Hepatocyte (in vitro differentiated cells): ENCODE data around the gene THRA. TPM values are rescaled to one million over a fixed set of nuclear protein-coding genes. Genes with fewer than 3 reads are reported as not detected.

ENCODE experiments used
- DNase-seq: peaks from one replicate; pipeline ENCODE4 v3.0.0-alpha.2; 2016; ENCODE audit warnings: low spot score
- H2AFZ ChIP-seq: fragments of 200-600 bp; sonication (generic); 2 replicates; pipeline ENCODE4 v1.6.0; 2016; ENCODE audit warnings: antibody characterized with exemption, mild to moderate bottlenecking
- H3K27ac ChIP-seq: fragments of 200-600 bp; sonication (generic); 2 replicates; pipeline ENCODE4 v1.5.1; 2016; ENCODE audit warnings: mild to moderate bottlenecking
- H3K27me3 ChIP-seq: fragments of 200-600 bp; sonication (generic); 2 replicates; pipeline ENCODE4 v1.6.1; 2016
- H3K36me3 ChIP-seq: fragments of 200-600 bp; sonication (generic); replicated peaks from 2 replicates; pipeline ENCODE4 v1.5.1; 2016; ENCODE audit warnings: low read depth; ENCODE audit not compliant: insufficient read depth
- H3K4me1 ChIP-seq: fragments of 200-600 bp; sonication (generic); 2 replicates; pipeline ENCODE4 v1.5.1; 2016; ENCODE audit warnings: mild to moderate bottlenecking, moderate library complexity; ENCODE audit not compliant: insufficient read depth
- H3K4me2 ChIP-seq: fragments of 200-600 bp; sonication (generic); 2 replicates; pipeline ENCODE4 v1.6.0; 2016
- H3K4me3 ChIP-seq: fragments of 200-600 bp; sonication (generic); 2 replicates; pipeline ENCODE4 v1.5.1; 2016; ENCODE audit warnings: mild to moderate bottlenecking
- H3K79me2 ChIP-seq: fragments of 200-600 bp; sonication (generic); 2 replicates; pipeline ENCODE4 v1.6.0; 2017; ENCODE audit warnings: mild to moderate bottlenecking
- H3K9me2 ChIP-seq: fragments of 200-600 bp; sonication (generic); replicated peaks from 2 replicates; pipeline ENCODE4 v1.6.0; 2017; ENCODE audit warnings: mild to moderate bottlenecking; ENCODE audit not compliant: insufficient read depth
- H3K9me3 ChIP-seq: fragments of 200-600 bp; sonication (generic); 2 replicates; pipeline ENCODE4 v1.5.1; 2016; ENCODE audit warnings: low read depth, mild to moderate bottlenecking
- H4K20me1 ChIP-seq: fragments of 200-600 bp; sonication (generic); 2 replicates; pipeline ENCODE4 v1.6.0; 2016; ENCODE audit warnings: mild to moderate bottlenecking; ENCODE audit not compliant: insufficient read depth, poor library complexity, severe bottlenecking
- CTCF ChIP-seq: fragments of 200-600 bp; sonication (generic); IDR thresholded peaks from 2 replicates; pipeline ENCODE4 v1.5.1; 2016; ENCODE audit warnings: antibody characterized with exemption, mild to moderate bottlenecking; ENCODE audit not compliant: poor library complexity
- EZH2 ChIP-seq: fragments of 200-600 bp; sonication (generic); IDR thresholded peaks from 2 replicates; pipeline ENCODE4 v1.6.1; 2016; ENCODE audit warnings: antibody characterized with exemption, mild to moderate bottlenecking, borderline replicate concordance
- EZH2phosphoT487 ChIP-seq: fragments of 200-600 bp; sonication (generic); IDR thresholded peaks from one replicate; pipeline ENCODE4 v1.6.1; 2018; ENCODE audit warnings: antibody characterized with exemption, mild to moderate bottlenecking, low read depth, moderate library complexity; ENCODE audit not compliant: unreplicated experiment, severe bottlenecking
- WGBS: methylation state at CpG from one replicate; pipeline ENCODE4 v1.1.6; 2016; ENCODE audit warnings: low lambda C conversion rate; ENCODE audit errors: missing lambda C conversion rate; 5-methylcytosine and 5-hydroxymethylcytosine counted together
- polyA plus RNA-seq: library from polyadenylated mRNA; unstranded; fragments of >200 nt; fragmentation: Nextera tagmentation; extraction: Ambion mirVana; gene quantifications from 2 replicates; pipeline ENCODE4 v1.2.1, GENCODE V29; 2016
- total RNA-seq: library from RNA; depleted of rRNA; stranded (reverse); fragments of >200 nt; gene quantifications from 2 replicates; pipeline ENCODE4 v1.2.3, GENCODE V29; 2014

THRA gene
- total and polyA plus RNA-seq, 2 experiments from 2014 or later: 22.5 to 35.3 TPM

GRCh38 chr17:40105861-40106759 is 43.3 kb downstream of the THRA start:
- Histone ChIP-seq H4K20me1 (no peaks in the 10 kb centered on the region), H3K4me2 (peak overlapping the region; percentile 11), H3K4me3 (no peak overlapping the region), H3K9me2 (no peaks in the 10 kb centered on the region), H3K79me2 (no peaks in the 10 kb centered on the region), H3K4me1 (peaks cover 61% of the 10 kb centered on the region), H3K36me3 (no peaks in the 10 kb centered on the region), H3K9me3 (no peaks in the 10 kb centered on the region), H3K27me3 (no peaks in the 10 kb centered on the region), H3K27ac (peak overlapping the region; percentile 77), H2AFZ (no peak overlapping the region)
- TF ChIP-seq EZH2: no peak
- no peak for DNase-seq
- 91% methylated on average over 5 of the region's 5 CpGs for WGBS

- no peak overlapping the region for H2AFZ ChIP-seq
- H3K36me3 ChIP-seq: no peaks in the 10 kb centered on the region
- no peak overlapping the region for H3K4me3 ChIP-seq
- no peaks in the 10 kb centered on the region for H3K9me3 ChIP-seq
- peak overlapping the region; percentile 60 for H3K4me2 ChIP-seq
- no peaks in the 10 kb centered on the region for H3K27me3 ChIP-seq
- H3K27ac ChIP-seq: peak overlapping the region; percentile 77
- H3K4me1 ChIP-seq: peaks cover 62% of the 10 kb centered on the region
- H3K9me2 ChIP-seq: no peaks in the 10 kb centered on the region
- WGBS: 45% methylated on average over 20 of the region's 20 CpGs
- DNase-seq: no peak
- TF ChIP-seq EZH2phosphoT487 (no peak), EZH2 (no peak), CTCF (no peak)
- H3K79me2 ChIP-seq: no peaks in the 10 kb centered on the region
- no peaks in the 10 kb centered on the region for H4K20me1 ChIP-seq
Observed at GRCh38 chr17:40106760-40107521, 44.2 kb downstream of the THRA start.

GRCh38 chr17:40107522-40108174 is 44.9 kb downstream of the THRA start:
- H3K4me1 ChIP-seq: peaks cover 67% of the 10 kb centered on the region
- WGBS: 77% methylated on average over 5 of the region's 5 CpGs
- TF ChIP-seq CTCF: no peak
- TF ChIP-seq EZH2: no peak
- no peak for TF ChIP-seq EZH2phosphoT487
- H3K4me2 ChIP-seq: peak overlapping the region; percentile 60
- H3K27ac ChIP-seq: peak overlapping the region; percentile 77
- H3K27me3 ChIP-seq: no peaks in the 10 kb centered on the region
- peak overlapping the region; percentile 44 for H2AFZ ChIP-seq
- no peak for DNase-seq
- H3K9me3 ChIP-seq: no peaks in the 10 kb centered on the region
- no peaks in the 10 kb centered on the region for H4K20me1 ChIP-seq
- H3K36me3 ChIP-seq: no peaks in the 10 kb centered on the region
- H3K4me3 ChIP-seq: no peak overlapping the region
- no peaks in the 10 kb centered on the region for H3K79me2 ChIP-seq
- H3K9me2 ChIP-seq: no peaks in the 10 kb centered on the region
